Activated naive CD8-positive, alpha-beta T cell treated with anti-CD3 and anti-CD28 coated beads, Interleukin-2, amount 50 U/mL, for 24 hours (primary cell): ENCODE measurements around the gene DCX.

Experiments used
- ATAC-seq: fragments of 150-1000 bp; cut with Tn5 transposase; one replicate; pipeline ENCODE4 v1.10.0; 2021
- DNase-seq: peaks from one replicate; pipeline ENCODE4 v3.0.0; 2021
- H3K27ac Mint-ChIP-seq: one replicate; pipeline ENCODE4 v1.8.0; 2021; ENCODE audit warnings: mild to moderate bottlenecking, mixed read lengths
- H3K27me3 Mint-ChIP-seq: one replicate; pipeline ENCODE4 v1.8.0; 2021; ENCODE audit warnings: mixed read lengths
- H3K36me3 Mint-ChIP-seq: one replicate; pipeline ENCODE4 v1.8.0; 2021; ENCODE audit warnings: low read depth, mixed read lengths
- H3K4me1 Mint-ChIP-seq: one replicate; pipeline ENCODE4 v1.8.0; 2021; ENCODE audit warnings: mixed read lengths
- H3K4me3 Mint-ChIP-seq: one replicate; pipeline ENCODE4 v1.8.0; 2021; ENCODE audit warnings: mild to moderate bottlenecking, moderate library complexity, mixed read lengths
- H3K9me3 Mint-ChIP-seq: one replicate; pipeline ENCODE4 v1.8.0; 2021; ENCODE audit warnings: mixed read lengths

DCX gene

DNA sequence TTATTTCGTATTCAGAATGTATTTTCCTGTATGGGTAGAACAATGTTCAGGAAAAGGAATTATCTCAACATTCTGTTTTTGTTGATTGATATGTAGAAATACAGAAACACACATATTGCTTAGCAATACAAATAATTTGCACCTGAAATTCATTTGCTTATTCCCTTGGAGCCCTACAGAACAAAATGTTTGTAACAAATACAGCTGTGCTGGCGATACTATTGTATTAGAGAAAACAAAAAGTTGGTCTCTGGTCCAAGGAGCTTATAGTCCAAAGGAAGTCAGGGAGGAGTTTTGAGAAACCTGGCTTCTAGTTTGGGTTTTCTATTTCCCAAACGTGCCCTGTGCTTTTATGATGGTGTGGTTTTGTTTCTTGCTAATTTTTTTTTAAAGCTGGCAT, 104.0 kb downstream of the DCX start:
- no peak for ATAC-seq
- no peak overlapping the region for H3K27ac Mint-ChIP-seq
- H3K4me1 Mint-ChIP-seq = no peaks in the 10 kb centered on the region
- no peaks in the 10 kb centered on the region for H3K27me3 Mint-ChIP-seq
- no peak overlapping the region for H3K4me3 Mint-ChIP-seq
- no peaks in the 10 kb centered on the region for H3K36me3 Mint-ChIP-seq
- DNase-seq = no peak
- H3K9me3 Mint-ChIP-seq = no peaks in the 10 kb centered on the region

DNA sequence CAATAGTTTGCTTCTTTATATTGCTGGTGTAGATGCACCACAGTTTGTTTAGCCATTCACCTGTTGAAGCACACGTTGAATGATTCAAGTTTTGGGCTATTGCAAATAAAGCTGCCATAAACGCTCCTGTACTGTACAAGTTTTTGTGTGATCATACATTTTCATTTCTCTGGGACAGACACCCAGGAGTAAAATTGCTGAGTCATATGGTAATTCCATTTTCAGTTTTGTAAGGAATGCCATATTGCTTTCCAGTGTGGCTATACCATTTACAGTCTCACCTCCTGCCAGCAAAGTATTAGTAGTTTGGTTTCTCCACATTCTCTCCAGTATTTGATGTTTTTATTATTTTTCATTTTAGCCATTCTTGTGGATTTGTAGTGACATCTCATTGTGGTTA, 109.7 kb downstream of the DCX start:
- H3K4me3 Mint-ChIP-seq = no peak overlapping the region
- no peaks in the 10 kb centered on the region for H3K9me3 Mint-ChIP-seq
- no peaks in the 10 kb centered on the region for H3K4me1 Mint-ChIP-seq
- no peak overlapping the region for H3K27ac Mint-ChIP-seq
- H3K36me3 Mint-ChIP-seq = no peaks in the 10 kb centered on the region
- H3K27me3 Mint-ChIP-seq = no peaks in the 10 kb centered on the region
- DNase-seq (no peak), ATAC-seq (no peak)

DNA sequence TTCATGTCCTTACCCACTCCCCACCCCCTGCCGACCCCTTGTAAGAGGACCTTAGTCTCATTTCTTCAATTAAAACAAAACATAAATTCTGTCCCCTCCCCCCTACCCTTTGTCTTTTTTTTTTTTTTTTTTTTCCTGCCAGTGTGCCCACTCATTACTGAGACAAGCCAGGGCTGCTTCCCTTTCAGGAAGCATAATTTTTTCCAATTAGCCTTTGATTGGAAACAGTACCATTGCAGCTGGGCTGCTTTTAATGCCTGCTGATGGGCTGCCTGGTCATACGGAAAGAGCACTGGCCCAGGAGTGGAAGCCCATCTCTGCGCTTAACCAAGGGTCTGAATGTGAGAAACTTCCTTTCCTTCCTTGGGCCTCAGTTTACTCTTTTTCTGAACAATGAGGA, 123.2 kb downstream of the DCX start:
- DNase-seq (no peak), ATAC-seq (no peak)
- H3K27ac Mint-ChIP-seq = no peak overlapping the region
- H3K9me3 Mint-ChIP-seq = no peaks in the 10 kb centered on the region
- H3K4me3 Mint-ChIP-seq = no peak overlapping the region
- H3K36me3 Mint-ChIP-seq = no peaks in the 10 kb centered on the region
- no peaks in the 10 kb centered on the region for H3K4me1 Mint-ChIP-seq
- H3K27me3 Mint-ChIP-seq = peaks cover 2% of the 10 kb centered on the region

DNA sequence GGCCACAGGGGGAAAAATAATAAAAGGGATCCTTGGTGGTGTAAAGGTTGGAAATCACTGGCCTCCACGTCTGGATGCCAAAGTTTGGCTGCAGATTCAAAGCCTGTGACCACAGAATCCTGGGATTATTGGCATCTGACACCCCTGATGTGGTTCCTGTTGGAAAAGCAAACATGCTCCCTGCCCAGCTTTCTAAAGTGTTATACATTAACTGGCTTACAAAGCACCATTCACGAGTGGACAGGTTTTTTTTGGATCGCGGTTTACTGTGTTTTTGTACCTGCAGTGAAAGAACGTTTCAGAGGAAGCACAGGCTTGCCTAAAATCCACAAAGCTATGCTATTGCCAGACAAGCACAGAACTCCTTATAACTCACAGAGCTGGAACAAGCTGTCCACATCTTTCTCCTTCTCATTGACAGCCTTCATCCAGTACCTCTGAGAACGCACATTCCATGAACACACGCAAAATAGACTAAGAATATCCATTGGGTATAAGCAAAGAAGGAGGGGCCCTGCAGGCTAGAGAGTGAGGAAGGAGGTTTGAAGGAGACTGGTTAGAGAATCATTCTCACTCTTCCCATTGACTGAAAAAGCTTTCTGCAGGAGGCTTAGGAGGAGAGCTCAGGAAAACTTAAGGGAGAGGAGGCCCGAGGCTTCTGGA, 127.2 kb downstream of the DCX start:
- Mint-ChIP-seq H3K4me3 (no peak overlapping the region), H3K9me3 (no peaks in the 10 kb centered on the region), H3K36me3 (no peaks in the 10 kb centered on the region), H3K4me1 (no peaks in the 10 kb centered on the region), H3K27ac (no peak overlapping the region), H3K27me3 (no peaks in the 10 kb centered on the region)
- ATAC-seq (no peak), DNase-seq (no peak)

DNA sequence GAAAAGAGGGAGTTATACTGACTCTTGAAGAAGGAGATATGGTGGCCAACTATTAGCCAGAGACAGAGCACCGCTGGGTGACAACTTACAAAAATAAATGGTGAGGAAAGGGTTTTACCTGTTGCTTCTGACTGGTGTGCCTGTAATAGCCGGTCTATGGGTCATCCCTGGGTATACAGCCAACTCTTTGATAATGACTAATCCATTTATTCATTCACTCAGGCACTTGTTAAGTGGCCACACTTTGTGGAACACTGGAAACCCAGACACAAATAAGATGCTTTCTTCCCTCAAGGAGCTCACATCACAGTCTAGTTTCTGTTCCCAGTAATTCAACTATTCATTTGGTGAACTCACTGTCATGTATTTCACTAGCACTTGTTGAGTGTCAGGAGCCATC, 128.5 kb downstream of the DCX start:
- no peak for ATAC-seq
- Mint-ChIP-seq H3K9me3 (no peaks in the 10 kb centered on the region), H3K4me1 (no peaks in the 10 kb centered on the region), H3K4me3 (no peak overlapping the region), H3K36me3 (no peaks in the 10 kb centered on the region), H3K27ac (no peak overlapping the region), H3K27me3 (no peaks in the 10 kb centered on the region)
- no peak for DNase-seq

DNA sequence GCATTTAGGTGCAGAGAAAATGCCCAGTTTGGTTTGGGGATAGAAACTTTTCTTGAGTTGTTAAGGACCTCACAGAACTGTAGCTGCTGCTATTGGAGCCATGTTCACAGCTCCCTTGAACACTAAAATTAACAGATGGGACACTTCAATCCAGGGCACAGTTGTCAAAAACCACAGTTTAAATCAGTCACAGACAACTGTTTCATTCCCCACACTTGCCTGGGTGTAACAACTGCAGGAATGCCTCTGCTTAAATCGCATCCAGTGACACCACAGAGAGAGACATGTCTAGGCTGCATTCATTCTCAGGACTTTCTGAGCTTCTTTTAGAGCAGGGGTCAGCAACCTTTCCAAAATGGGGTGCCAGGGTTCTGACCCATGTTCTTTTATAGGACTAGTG, 129.0 kb downstream of the DCX start:
- DNase-seq (no peak), ATAC-seq (no peak)
- H3K4me3 Mint-ChIP-seq = no peak overlapping the region
- H3K9me3 Mint-ChIP-seq = no peaks in the 10 kb centered on the region
- H3K4me1 Mint-ChIP-seq = no peaks in the 10 kb centered on the region
- no peaks in the 10 kb centered on the region for H3K36me3 Mint-ChIP-seq
- H3K27ac Mint-ChIP-seq = no peak overlapping the region
- no peaks in the 10 kb centered on the region for H3K27me3 Mint-ChIP-seq

DNA sequence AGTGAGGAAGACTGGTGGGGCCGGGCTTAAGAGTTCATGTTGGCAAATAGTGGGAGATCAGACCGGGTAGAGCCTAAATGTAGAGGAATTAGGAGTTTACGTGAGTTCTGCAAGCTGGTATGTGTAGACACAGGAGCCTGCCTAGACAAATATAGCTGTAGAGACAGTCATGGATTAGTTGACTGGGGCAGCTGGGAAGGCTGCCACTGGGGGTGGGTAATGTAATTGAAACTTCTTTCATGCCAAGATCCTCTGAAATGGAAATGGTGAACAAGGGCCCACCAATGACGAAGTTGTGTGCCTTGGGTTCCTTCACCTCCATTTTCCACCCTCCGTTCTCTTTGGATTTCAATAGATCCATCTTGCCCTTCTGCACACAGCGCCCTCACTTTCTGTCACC, 129.9 kb downstream of the DCX start:
- Mint-ChIP-seq H3K36me3 (no peaks in the 10 kb centered on the region), H3K4me1 (no peaks in the 10 kb centered on the region), H3K27me3 (no peaks in the 10 kb centered on the region), H3K4me3 (no peak overlapping the region), H3K27ac (no peak overlapping the region), H3K9me3 (no peaks in the 10 kb centered on the region)
- ATAC-seq (no peak), DNase-seq (no peak)

DNA sequence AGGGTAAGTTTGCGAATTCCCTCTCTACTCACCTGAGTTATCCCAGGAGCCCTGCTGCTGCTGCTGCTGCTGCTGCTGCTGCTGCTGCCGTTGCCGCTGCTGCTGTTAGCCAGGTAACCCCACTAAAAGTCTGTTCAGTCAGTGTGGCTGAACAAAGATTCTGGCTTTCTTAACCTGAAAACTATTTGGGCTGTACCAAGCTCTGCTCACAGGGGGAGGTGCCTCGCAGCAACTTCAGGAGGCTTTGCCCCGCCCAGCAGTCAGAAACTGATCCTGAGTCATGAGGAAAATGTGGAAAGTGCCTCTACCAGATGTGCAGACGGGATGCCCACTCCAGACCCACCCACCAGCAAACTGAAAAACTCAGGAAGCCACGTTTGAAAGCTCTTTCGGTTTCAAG, 141.7 kb downstream of the DCX start, which contains the start of gene CAPN6:
TSS of gene CAPN6 (minus strand) at position 145 of the 400 bp plus-strand sequence. CDS start 6,547 bp downstream, outside the sequence.
- Mint-ChIP-seq H3K4me3 (no peak within 1 kb of the TSS), H3K27me3 (no peaks in the 10 kb centered on the region), H3K9me3 (no peaks in the 10 kb centered on the region), H3K36me3 (no peaks in the 10 kb centered on the region), H3K4me1 (no peaks in the 10 kb centered on the region), H3K27ac (no peak within 1 kb of the TSS)
- no peak for DNase-seq
- ATAC-seq = no peak

DNA sequence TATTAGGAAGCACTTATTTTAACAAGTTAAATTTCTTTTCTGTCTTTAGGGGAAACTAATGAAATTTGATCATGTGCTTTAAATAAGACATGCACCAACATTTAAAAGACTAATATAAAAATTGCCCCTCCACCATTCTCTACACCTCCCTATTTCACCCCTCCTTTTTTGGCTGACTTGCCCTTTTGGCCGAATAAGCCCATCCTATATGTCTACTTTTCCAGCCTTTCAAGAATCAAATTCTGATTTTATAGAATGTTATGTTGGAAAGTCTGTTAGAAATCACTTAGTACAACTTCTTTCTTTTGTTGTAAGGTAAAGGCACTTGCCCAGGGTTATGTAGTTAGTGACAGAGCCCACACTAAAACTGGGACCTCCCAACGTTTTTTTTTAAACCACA, 143.5 kb downstream of the DCX start:
- Mint-ChIP-seq H3K4me1 (no peaks in the 10 kb centered on the region), H3K36me3 (no peaks in the 10 kb centered on the region), H3K9me3 (no peaks in the 10 kb centered on the region), H3K27me3 (no peaks in the 10 kb centered on the region), H3K4me3 (no peak overlapping the region), H3K27ac (no peak overlapping the region)
- DNase-seq (no peak), ATAC-seq (no peak)

DNA sequence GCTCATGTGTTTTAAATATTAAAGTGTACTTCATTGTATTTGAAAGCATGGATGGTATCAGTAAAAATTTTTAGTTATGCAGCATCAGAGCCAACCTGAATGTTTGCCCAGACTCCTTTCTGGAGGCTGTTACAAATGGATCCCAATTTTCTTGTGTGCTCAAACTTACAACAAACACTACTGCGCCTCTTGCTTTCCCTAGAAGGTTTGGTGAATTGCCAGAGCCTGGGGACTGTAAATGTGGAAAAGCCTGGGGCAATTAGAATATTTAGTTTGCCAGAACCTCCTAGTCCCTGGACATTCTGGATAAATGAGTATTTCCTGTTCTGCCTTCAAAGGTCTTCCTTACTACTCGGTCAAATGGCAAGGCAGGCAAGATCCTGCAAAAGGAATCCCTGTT, 146.5 kb downstream of the DCX start:
- H3K4me1 Mint-ChIP-seq = no peaks in the 10 kb centered on the region
- no peaks in the 10 kb centered on the region for H3K36me3 Mint-ChIP-seq
- H3K27me3 Mint-ChIP-seq = no peaks in the 10 kb centered on the region
- no peak for DNase-seq
- no peak overlapping the region for H3K4me3 Mint-ChIP-seq
- no peaks in the 10 kb centered on the region for H3K9me3 Mint-ChIP-seq
- no peak for ATAC-seq
- no peak overlapping the region for H3K27ac Mint-ChIP-seq

DNA sequence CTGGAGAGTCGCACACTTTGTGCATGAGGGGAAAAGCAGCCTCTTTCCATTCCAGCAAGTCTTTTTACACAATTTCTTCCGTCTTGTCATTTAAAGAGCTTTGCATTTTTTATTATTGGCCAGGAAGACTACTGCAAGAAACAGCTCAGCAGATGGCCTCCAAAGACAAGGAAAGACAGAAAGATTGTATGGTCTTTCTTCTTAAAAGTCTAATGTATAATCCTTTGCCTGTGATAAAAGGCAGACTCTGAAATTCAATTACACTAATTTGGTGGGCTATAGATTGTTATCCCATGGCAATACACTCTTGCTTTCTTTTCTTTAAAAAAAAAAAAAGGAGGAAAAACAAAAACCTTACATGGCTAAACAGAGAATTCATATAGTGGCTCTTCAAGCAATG, 147.6 kb downstream of the DCX start:
- Mint-ChIP-seq H3K4me3 (no peak overlapping the region), H3K4me1 (no peaks in the 10 kb centered on the region), H3K36me3 (no peaks in the 10 kb centered on the region), H3K27ac (no peak overlapping the region), H3K9me3 (no peaks in the 10 kb centered on the region), H3K27me3 (no peaks in the 10 kb centered on the region)
- ATAC-seq (no peak), DNase-seq (no peak)

DNA sequence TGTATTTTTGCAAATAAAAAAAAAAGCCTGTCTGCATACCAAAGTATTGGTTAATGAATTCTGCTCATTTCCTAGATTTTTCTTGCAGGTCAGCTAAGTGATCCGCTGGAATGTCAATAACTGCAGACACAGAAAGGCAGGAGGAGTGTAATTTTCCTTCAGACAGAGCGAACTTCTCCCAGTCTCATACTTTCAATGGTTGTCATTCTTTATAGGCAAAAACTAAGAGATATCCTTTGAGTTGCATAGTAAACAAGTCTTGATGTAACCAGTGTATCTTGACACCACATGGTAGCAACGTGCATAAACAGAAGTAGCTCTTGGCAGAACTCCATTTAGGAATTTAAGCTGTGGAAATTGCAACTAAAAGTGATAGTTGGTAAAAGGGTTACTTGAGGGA, 149.9 kb downstream of the DCX start:
- H3K27ac Mint-ChIP-seq = no peak overlapping the region
- H3K27me3 Mint-ChIP-seq = no peaks in the 10 kb centered on the region
- H3K4me1 Mint-ChIP-seq = no peaks in the 10 kb centered on the region
- no peaks in the 10 kb centered on the region for H3K36me3 Mint-ChIP-seq
- H3K4me3 Mint-ChIP-seq = no peak overlapping the region
- H3K9me3 Mint-ChIP-seq = no peaks in the 10 kb centered on the region
- ATAC-seq = no peak
- no peak for DNase-seq

DNA sequence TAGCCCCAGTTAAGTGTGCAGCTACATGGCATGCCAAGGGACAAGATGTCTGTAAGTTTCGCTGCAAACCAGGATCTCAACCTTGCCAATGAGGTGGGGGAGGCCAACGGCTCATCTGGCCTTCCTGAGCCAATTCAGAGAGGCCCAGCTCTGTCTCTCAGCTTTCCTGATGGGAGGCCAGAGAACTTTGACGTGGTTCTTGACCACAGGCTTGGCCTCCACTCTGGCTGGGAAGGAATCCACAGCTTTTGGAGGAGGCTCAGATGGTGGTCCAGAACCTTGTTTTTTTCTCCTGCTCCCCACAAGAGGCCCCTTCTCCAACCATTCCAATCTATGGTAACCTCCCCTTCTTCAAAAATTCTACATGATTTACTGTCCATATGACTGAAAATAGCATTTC, 151.5 kb downstream of the DCX start:
- ATAC-seq = no peak
- H3K27me3 Mint-ChIP-seq = no peaks in the 10 kb centered on the region
- no peak overlapping the region for H3K4me3 Mint-ChIP-seq
- H3K4me1 Mint-ChIP-seq = no peaks in the 10 kb centered on the region
- DNase-seq = no peak
- no peak overlapping the region for H3K27ac Mint-ChIP-seq
- H3K36me3 Mint-ChIP-seq = no peaks in the 10 kb centered on the region
- H3K9me3 Mint-ChIP-seq = no peaks in the 10 kb centered on the region

DNA sequence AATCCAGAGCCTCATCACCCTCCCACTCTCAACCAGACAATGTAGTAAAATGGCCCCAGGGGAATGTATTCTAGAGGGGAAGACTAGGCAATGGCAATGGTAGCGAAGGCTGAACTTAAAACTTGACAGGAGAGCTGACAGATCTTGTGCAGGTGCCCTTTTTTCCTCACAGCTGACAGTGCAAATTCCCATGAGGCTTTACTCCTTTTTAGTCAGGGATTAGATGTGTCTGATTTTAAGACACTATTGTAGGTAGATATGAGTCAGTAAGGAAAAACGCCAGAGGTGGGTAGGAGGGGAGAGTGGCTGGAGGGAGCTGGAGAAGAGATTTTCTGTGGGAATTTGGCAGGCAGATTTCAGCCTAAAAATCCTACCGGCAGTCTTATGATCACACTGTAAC, 152.4 kb downstream of the DCX start:
- H3K27ac Mint-ChIP-seq = no peak overlapping the region
- no peaks in the 10 kb centered on the region for H3K36me3 Mint-ChIP-seq
- no peaks in the 10 kb centered on the region for H3K9me3 Mint-ChIP-seq
- no peak overlapping the region for H3K4me3 Mint-ChIP-seq
- no peaks in the 10 kb centered on the region for H3K27me3 Mint-ChIP-seq
- ATAC-seq (no peak), DNase-seq (no peak)
- no peaks in the 10 kb centered on the region for H3K4me1 Mint-ChIP-seq

DNA sequence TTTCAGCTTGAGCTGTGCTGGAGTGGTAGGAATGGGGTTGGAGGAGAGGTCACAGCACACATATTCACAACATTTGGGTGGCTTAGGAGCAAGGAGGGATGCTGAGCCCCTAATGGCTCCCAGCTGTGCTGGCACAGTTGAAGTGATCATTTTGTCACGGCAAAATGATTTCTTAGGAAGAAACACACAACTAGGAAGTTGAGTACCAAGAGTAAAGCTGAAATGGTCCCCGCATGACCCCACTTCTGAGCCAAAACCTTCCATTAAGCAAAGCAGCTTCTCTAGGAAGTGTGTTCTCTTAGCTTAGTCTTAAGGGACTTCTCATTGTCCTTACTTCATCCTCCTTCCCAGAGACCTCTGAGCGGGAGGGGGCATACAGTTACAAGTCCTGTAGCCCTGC, 154.3 kb downstream of the DCX start:
- no peak overlapping the region for H3K27ac Mint-ChIP-seq
- no peak for DNase-seq
- H3K27me3 Mint-ChIP-seq = no peaks in the 10 kb centered on the region
- no peaks in the 10 kb centered on the region for H3K36me3 Mint-ChIP-seq
- H3K9me3 Mint-ChIP-seq = no peaks in the 10 kb centered on the region
- H3K4me3 Mint-ChIP-seq = no peak overlapping the region
- ATAC-seq = no peak
- no peaks in the 10 kb centered on the region for H3K4me1 Mint-ChIP-seq
